ENCODE measurements around the gene MYBPC1. TPM values are rescaled to one million over a fixed set of nuclear protein-coding genes. Genes with fewer than 3 reads are reported as not detected.

Gene MYBPC1
- total and polyA plus RNA-seq, 2 of the 13 experiments (the other 11 are each of a cell fraction or from before 2014, with no cell fraction given) = 0.31 to 0.53 TPM

GRCh38 chr12:101697197-101697929 lies 102.6 kb downstream of the MYBPC1 start, which contains the start of gene CHPT1 (continued):
- TF ChIP-seq SIN3A (IDR thresholded peaks at IDR 0.05; ENCODE audit: borderline replicate concordance, low read depth, low read length) (no peak; the same call in 1 of the 2 replicates), HOXA3 (CRISPR knock-in tag; IDR thresholded peaks at IDR 0.05) (peak; percentile 76), ELK4 (CRISPR knock-in tag; IDR thresholded peaks at IDR 0.05; ENCODE audit: borderline replicate concordance) (no peak), ZNF251 (CRISPR knock-in tag; IDR thresholded peaks at IDR 0.05) (no peak), ELF1 (CRISPR knock-in tag; IDR thresholded peaks at IDR 0.05) (no peak), FOXO1 (CRISPR knock-in tag; IDR thresholded peaks at IDR 0.05) (peak; percentile 18; the same call in 1 of the 2 replicates), MBD4 (IDR thresholded peaks at IDR 0.05; ENCODE audit: borderline replicate concordance, low read length) (no peak), NR2F2 (IDR thresholded peaks at IDR 0.05; ENCODE audit: borderline replicate concordance, low read depth) (no peak), CAMTA2 (CRISPR knock-in tag; IDR thresholded peaks at IDR 0.05; ENCODE audit: borderline replicate concordance) (no peak), ETV5 (CRISPR knock-in tag; IDR thresholded peaks at IDR 0.05; ENCODE audit: borderline replicate concordance) (no peak), MEF2D (CRISPR knock-in tag; IDR thresholded peaks at IDR 0.05) (no peak), POLR2AphosphoS2 (IDR thresholded peaks at IDR 0.05; ENCODE audit: low read depth, low read length) (no peak), PBX3 (CRISPR knock-in tag; IDR thresholded peaks at IDR 0.05; ENCODE audit: borderline replicate concordance) (no peak), ZSCAN20 (CRISPR knock-in tag; IDR thresholded peaks at IDR 0.05; ENCODE audit: borderline replicate concordance) (0 out of 2 replicates have a peak, but pooled peaks have one; percentile 28), ZNF501 (CRISPR knock-in tag; IDR thresholded peaks at IDR 0.05) (no peak; the same call in none of the 2 replicates), ZNF740 (CRISPR knock-in tag; IDR thresholded peaks at IDR 0.05) (peak; percentile 23; the same call in 1 of the 2 replicates), ZFP36L2 (CRISPR knock-in tag; IDR thresholded peaks at IDR 0.05) (no peak), POGK (CRISPR knock-in tag; conservative IDR thresholded peaks at IDR 0.05) (0 out of 2 replicates have a peak, but pooled peaks have one; percentile 1), ZNF558 (CRISPR knock-in tag; IDR thresholded peaks at IDR 0.05; ENCODE audit: borderline replicate concordance) (no peak), ZNF615 (CRISPR knock-in tag; IDR thresholded peaks at IDR 0.05; ENCODE audit: borderline replicate concordance) (no peak)
